GM21737 (cell line): ENCODE data around the gene SLC66A3.

Experiments
- ATAC-seq: cut with Tn5 transposase; IDR thresholded peaks from one replicate; pipeline ENCODE4 v1.9.1; 2021; ENCODE audit warnings: mild to moderate bottlenecking, moderate library complexity; ENCODE audit not compliant: unreplicated experiment

SLC66A3 gene

DNA sequence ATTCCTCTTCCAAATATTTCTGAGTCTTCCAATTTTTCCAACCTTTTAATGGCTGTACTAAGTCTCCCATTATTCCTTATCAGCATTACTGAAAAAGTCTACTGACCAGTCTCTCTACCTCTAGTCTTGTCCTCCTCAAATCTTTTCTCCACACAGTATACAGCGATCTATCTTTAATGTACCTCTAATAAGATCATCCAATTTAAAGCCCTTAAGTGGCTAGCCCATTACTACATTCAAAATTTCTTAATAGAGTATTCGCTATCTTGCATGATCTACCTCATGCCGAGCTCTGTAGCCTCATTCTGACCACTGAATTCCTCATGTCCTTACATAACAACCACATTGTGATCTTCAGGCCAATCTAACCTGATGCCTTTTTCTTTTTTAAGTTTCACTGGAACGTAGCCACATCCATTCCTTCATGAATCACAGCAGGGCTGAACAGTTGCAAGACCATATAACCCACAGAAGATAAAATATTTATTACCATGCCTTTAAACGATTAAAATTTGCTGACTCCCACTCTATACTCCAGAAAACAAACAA lies 57.9 kb downstream of the SLC66A3 start:
- no peak for ATAC-seq

DNA sequence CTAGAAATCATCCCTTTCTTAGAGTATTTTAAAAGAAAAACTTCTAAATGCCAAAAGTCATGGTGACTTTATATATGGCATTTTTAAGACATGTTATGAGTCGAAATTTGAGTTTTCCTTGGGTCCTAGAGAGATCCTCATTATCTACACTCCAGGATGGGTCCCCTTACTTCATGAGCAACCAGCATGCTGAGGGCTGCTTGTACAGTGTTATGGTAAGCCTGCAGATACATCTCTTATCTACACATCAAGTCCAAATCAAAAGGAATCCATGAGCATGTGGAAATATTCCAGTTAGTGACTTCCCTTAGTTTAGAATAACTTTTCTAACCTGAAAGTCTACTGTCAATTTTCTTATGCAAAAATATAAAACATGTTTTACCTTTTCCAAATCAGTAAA lies 58.7 kb downstream of the SLC66A3 start:
- ATAC-seq = no peak

DNA sequence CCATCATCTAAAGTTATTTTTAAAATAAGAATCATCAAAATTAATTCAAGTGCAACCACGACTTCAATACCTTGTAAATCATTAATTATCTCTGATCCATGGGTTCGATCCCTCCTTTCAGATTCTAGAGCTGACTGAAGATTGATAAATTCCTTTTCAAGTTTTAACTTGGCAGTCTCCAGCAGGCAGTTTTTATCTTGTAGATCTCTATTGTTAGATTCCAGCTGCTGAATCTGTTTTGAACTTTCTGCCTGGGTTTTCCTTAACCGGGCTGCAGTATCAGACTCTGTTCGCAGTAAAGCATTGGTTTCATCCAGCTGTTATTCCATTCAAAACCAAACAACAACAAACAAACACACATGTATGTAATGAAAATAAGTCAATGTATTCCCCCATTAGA lies 59.5 kb downstream of the SLC66A3 start:
- ATAC-seq = no peak

DNA sequence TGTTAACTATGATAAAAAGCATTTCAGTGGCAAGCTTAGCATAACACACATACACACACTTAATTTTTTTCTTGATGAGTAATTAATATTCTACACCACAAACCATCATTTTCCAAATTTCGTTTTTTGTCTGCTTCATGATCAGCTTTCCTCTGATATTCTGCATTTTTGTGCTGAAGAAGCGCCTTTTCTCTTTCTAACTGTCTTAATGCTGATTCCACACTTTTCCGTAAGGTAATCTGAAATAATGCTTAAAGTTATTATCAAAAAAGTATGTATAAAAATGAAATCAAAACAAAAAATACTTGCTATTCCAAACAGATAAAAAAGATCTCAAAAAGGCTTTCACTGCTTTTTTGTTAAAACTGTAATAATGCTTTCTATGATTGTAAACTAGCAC lies 60.1 kb downstream of the SLC66A3 start:
- no peak for ATAC-seq

DNA sequence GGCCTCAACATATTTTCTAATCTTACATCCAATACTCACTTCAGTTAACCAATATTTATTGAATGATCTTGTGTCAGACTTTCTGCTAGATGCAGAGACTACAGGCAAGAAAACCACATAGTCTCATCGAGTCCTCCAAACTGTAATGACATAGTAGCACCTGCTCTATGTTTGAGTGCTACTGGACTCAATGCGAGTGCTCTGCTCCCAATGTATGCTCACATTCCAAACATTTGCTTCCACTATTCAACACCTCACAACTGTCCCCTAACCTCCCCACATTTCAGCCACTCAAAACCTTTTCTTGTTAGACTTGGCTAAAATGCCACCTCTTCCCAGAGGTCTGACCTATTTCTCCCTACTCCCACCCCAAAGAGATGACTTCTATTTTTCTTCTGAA lies 65.2 kb downstream of the SLC66A3 start:
- ATAC-seq = no peak

DNA sequence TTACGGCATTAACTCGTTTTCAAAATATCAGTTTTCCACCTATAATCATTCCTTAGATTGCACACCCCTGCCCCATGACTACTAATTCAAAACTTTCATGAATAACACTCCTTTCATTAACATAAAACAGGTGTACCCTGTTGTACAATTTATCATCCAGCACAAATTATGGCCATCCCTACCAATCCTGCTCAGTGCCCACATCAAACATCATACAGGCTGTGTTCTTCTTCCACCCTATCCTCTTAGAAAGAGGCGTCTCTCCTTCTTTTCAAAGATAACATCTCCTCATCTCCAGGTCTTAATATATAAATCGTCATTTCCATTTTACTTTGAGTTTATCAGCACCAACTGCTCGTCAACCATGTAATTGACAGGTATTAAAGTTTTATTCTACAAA lies 67.6 kb downstream of the SLC66A3 start:
- no peak for ATAC-seq

DNA sequence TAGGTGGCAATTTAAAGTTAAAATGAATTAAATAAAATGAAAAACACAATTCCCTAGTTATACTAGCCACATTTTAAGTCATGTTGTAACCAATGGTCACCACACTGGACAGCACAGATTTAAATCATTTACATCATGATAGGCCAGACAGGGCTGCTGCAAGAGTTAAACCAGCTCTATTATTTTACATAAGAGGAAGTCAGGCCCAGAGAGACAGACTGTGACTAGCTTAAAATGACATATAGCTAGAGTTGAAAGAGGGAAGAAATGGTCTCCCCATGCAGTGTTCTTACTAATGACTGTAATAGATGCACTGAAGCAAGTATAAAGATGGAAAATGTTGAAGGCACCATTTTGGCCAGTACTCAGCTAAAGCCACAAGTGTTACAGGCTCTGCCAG lies 69.6 kb downstream of the SLC66A3 start:
- ATAC-seq = no peak

- ATAC-seq = no peak
Measured at GRCh38 chr2:11227595-11227994, 72.3 kb downstream of the SLC66A3 start.
